ENCODE data around the gene HOXB5.

Gene HOXB5

DNA sequence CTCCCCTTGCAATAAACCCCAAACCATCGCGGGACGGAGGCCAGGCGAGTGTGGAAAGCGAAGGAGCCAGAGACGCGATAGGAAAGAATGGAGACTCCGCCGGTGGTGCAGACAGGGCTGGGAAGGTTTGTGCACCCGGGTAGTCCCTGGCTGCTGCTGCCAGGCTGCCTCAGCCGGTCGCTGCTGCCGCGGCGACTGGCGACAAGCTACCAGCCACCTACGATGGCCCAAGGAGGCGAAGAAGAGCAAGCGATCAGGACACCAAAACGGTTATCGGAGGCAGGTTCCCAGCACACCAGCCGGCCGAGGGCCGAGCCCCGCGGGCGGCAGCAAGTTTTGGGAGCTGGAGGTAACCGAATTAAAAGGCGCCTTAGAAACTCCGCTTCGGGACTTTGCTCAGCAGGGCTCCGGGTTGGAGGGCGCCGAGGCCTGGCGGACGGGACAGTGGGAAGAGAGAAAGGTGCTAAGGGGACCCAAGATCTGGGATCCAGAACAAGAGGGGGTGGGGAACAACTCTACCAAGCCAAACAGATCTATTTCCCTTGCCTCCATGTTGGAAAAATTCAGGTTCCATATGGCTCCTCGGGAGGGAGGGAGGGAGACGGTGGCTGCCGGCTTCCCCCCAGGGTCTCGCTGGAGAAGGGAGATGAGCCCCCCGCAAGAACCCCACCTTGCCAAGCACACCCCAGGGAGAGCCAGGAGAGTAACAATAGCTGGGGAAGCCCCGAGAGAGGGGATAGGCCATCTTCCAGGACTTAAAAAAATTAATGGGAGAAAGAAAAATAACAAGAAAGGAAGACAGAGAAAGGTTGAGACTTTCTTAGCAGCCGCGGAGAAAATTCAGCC, 38.9 kb downstream of the HOXB5 start:
- peak overlapping the region; percentile 72 for H3K27ac ChIP-seq (ENCODE audit: low read depth, low read length, severe bottlenecking)
- WGBS, 2 experiments (ENCODE audit: insufficient coverage in 2 of 2) = 2 to 4% methylated on average over 29 to 37 of the region's 44 CpGs

DNA sequence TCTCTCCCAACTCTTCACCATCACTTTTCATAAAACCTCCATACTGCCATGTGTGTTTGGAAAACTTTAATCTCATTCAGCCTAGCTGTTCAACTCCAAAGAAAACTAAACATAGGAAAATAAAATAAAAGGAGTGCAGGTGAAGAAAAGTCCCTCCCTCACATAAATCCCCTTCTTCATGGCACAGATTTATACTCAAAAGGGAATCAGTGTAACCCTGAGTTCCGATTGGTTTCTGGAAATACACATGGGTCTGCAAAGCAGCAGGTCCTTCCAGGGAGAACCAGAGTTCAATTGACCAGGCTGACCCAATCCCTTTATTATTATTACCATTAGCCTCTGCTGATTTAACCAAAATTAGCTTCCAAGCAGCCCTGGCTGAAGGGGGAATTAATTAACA, 39.8 kb downstream of the HOXB5 start:
- H3K4me3 ChIP-seq (ENCODE audit: extremely low read depth, insufficient read depth, low read length, poor library complexity, severe bottlenecking) = peak overlapping the region; percentile 18
- no peaks in the 10 kb centered on the region for H3K9me3 ChIP-seq (ENCODE audit: control insufficient read depth, low read length)
- WGBS, 2 experiments (ENCODE audit: insufficient coverage in 2 of 2) = 18 to 29% methylated on average over 1 of the region's 1 CpG
- H3K36me3 ChIP-seq (ENCODE audit: control insufficient read depth, insufficient read depth, low read length) = peaks cover 13% of the 10 kb centered on the region
- H3K4me1 ChIP-seq (ENCODE audit: control insufficient read depth, insufficient read depth, low read length, poor library complexity, severe bottlenecking) = peaks cover 46% of the 10 kb centered on the region
- peak overlapping the region; percentile 17 for H3K27ac ChIP-seq (ENCODE audit: low read depth, low read length, severe bottlenecking)

More for the DNA sequence above, 38.9 kb downstream of the HOXB5 start:
- no peaks in the 10 kb centered on the region for H3K9me3 ChIP-seq (ENCODE audit: control insufficient read depth, low read length)
- peaks cover 13% of the 10 kb centered on the region for H3K36me3 ChIP-seq (ENCODE audit: control insufficient read depth, insufficient read depth, low read length)
- H3K4me1 ChIP-seq (ENCODE audit: control insufficient read depth, insufficient read depth, low read length, poor library complexity, severe bottlenecking) = peaks cover 46% of the 10 kb centered on the region
- H3K4me3 ChIP-seq (ENCODE audit: extremely low read depth, insufficient read depth, low read length, poor library complexity, severe bottlenecking) = peak overlapping the region; percentile 43

GRCh38 chr17:48553190-48553547, 40.4 kb downstream of the HOXB5 start:
- peak overlapping the region; percentile 63 for H3K27ac ChIP-seq (ENCODE audit: low read depth, low read length, severe bottlenecking)
- H3K9me3 ChIP-seq (ENCODE audit: control insufficient read depth, low read length) = no peaks in the 10 kb centered on the region
- peaks cover 48% of the 10 kb centered on the region for H3K4me1 ChIP-seq (ENCODE audit: control insufficient read depth, insufficient read depth, low read length, poor library complexity, severe bottlenecking)
- H3K4me3 ChIP-seq (ENCODE audit: extremely low read depth, insufficient read depth, low read length, poor library complexity, severe bottlenecking) = no peak overlapping the region
- 21 to 35% methylated on average over 4 to 5 of the region's 5 CpGs for WGBS, 2 experiments (ENCODE audit: insufficient coverage in 2 of 2)
- peaks cover 13% of the 10 kb centered on the region for H3K36me3 ChIP-seq (ENCODE audit: control insufficient read depth, insufficient read depth, low read length)

DNA sequence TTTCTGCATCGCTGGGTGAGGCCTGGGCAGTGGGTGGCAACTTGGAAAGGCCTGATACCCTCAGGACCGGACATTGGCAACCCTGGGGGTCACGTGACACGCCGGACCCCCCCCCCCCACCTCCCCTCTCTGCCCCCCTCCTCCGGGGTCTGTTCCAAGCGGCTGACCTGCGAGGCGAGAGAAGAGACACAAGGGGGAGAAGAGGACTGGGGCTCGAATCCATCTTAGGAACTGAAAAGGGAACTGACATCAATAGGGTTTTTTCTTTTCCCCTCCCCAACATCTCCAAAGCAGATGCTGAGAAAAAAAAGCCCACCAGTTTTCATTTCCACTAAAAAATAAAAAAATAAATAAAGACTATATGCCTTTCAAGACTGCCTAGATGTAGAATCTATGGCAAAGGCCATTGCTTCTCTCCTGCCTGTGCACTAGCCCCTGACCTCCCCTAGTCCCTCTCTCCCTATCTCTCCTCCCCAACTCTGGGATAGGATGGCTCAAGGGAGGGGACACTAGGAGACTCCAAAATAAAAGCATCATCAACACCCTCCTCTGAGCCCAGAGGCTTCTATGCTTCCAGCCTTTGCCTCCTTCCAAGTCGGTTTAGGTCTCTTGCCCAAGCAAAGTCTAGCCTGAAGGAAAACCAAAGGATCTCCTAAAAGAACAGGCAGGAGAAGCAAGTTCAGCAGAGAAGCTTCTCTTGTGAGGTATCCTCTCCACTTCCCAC, 41.0 kb downstream of the HOXB5 start:
- Histone ChIP-seq H3K9me3 (ENCODE audit: control insufficient read depth, low read length) (no peaks in the 10 kb centered on the region), H3K4me3 (ENCODE audit: extremely low read depth, insufficient read depth, low read length, poor library complexity, severe bottlenecking) (peak overlapping the region; percentile 2), H3K4me1 (ENCODE audit: control insufficient read depth, insufficient read depth, low read length, poor library complexity, severe bottlenecking) (peaks cover 52% of the 10 kb centered on the region), H3K36me3 (ENCODE audit: control insufficient read depth, insufficient read depth, low read length) (peaks cover 13% of the 10 kb centered on the region), H3K27ac (ENCODE audit: low read depth, low read length, severe bottlenecking) (peak overlapping the region; percentile 73)
- WGBS, 2 experiments (ENCODE audit: insufficient coverage in 2 of 2) = 0 to 13% methylated on average over 1 to 2 of the region's 11 CpGs

- Histone ChIP-seq H3K9me3 (ENCODE audit: control insufficient read depth, low read length) (no peaks in the 10 kb centered on the region), H3K4me1 (ENCODE audit: control insufficient read depth, insufficient read depth, low read length, poor library complexity, severe bottlenecking) (peaks cover 52% of the 10 kb centered on the region), H3K36me3 (ENCODE audit: control insufficient read depth, insufficient read depth, low read length) (peaks cover 13% of the 10 kb centered on the region), H3K27ac (ENCODE audit: low read depth, low read length, severe bottlenecking) (peak overlapping the region; percentile 73), H3K4me3 (ENCODE audit: extremely low read depth, insufficient read depth, low read length, poor library complexity, severe bottlenecking) (peak overlapping the region; percentile 2)
- WGBS, 2 experiments (ENCODE audit: insufficient coverage in 2 of 2) = 20% methylated on average over 25 to 44 of the region's 47 CpGs
Measured at GRCh38 chr17:48551596-48552465, 41.7 kb downstream of the HOXB5 start.

- Histone ChIP-seq H3K4me1 (ENCODE audit: control insufficient read depth, insufficient read depth, low read length, poor library complexity, severe bottlenecking) (peaks cover 54% of the 10 kb centered on the region), H3K27ac (ENCODE audit: low read depth, low read length, severe bottlenecking) (peak overlapping the region; percentile 73), H3K9me3 (ENCODE audit: control insufficient read depth, low read length) (no peaks in the 10 kb centered on the region), H3K36me3 (ENCODE audit: control insufficient read depth, insufficient read depth, low read length) (peaks cover 13% of the 10 kb centered on the region), H3K4me3 (ENCODE audit: extremely low read depth, insufficient read depth, low read length, poor library complexity, severe bottlenecking) (no peak overlapping the region)
- 18 to 21% methylated on average over 8 to 10 of the region's 19 CpGs for WGBS, 2 experiments (ENCODE audit: insufficient coverage in 2 of 2)
Measured at GRCh38 chr17:48551214-48551555, 42.4 kb downstream of the HOXB5 start.

- H3K4me3 ChIP-seq (ENCODE audit: extremely low read depth, insufficient read depth, low read length, poor library complexity, severe bottlenecking) = peak overlapping the region; percentile 16
- H3K4me1 ChIP-seq (ENCODE audit: control insufficient read depth, insufficient read depth, low read length, poor library complexity, severe bottlenecking) = peaks cover 54% of the 10 kb centered on the region
- H3K36me3 ChIP-seq (ENCODE audit: control insufficient read depth, insufficient read depth, low read length) = peaks cover 13% of the 10 kb centered on the region
- peak overlapping the region; percentile 73 for H3K27ac ChIP-seq (ENCODE audit: low read depth, low read length, severe bottlenecking)
- 8 to 11% methylated on average over 28 to 42 of the region's 70 CpGs for WGBS, 2 experiments (ENCODE audit: insufficient coverage in 2 of 2)
- no peaks in the 10 kb centered on the region for H3K9me3 ChIP-seq (ENCODE audit: control insufficient read depth, low read length)
Measured at GRCh38 chr17:48550502-48551213, 42.9 kb downstream of the HOXB5 start.

DNA sequence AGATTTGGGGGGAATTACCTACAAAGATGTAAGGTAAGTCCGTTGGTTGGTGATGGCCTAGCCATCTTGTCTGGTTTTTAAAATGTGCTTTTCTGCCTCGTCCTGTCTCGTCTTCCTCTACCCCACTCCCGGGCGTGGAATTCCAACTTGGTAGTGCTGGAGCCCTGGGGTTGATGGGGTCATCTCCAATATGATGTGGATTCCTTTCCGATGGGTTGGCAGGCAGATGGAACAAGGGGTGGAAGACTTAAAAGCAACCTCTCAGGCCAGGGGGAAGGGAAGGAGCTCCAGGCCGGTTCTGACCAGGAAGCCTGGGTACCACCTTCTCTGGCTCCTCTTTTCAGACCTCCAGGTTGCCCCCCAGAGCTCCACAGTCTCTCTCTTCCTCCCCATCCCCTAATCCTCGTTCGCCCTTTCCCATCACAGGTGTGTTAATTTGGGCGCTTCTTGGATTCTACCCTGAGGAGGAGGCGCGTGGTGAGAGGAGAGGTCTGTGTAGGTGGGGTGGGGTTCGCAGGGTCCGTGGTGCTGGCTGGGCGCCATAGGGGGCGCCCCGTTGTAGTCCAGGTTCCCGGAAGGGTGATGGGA, 43.6 kb downstream of the HOXB5 start:
- H3K36me3 ChIP-seq (ENCODE audit: control insufficient read depth, insufficient read depth, low read length) = peaks cover 13% of the 10 kb centered on the region
- peaks cover 61% of the 10 kb centered on the region for H3K4me1 ChIP-seq (ENCODE audit: control insufficient read depth, insufficient read depth, low read length, poor library complexity, severe bottlenecking)
- 25 to 35% methylated on average over 3 to 6 of the region's 18 CpGs for WGBS, 2 experiments (ENCODE audit: insufficient coverage in 2 of 2)
- no peaks in the 10 kb centered on the region for H3K9me3 ChIP-seq (ENCODE audit: control insufficient read depth, low read length)
- H3K27ac ChIP-seq (ENCODE audit: low read depth, low read length, severe bottlenecking) = peak overlapping the region; percentile 73
- H3K4me3 ChIP-seq (ENCODE audit: extremely low read depth, insufficient read depth, low read length, poor library complexity, severe bottlenecking) = no peak overlapping the region

- WGBS, 2 experiments (ENCODE audit: insufficient coverage in 2 of 2) = 20% methylated on average over 2 of the region's 3 CpGs; no CpG with 5 or more reads in 1 of the 2 experiments
- peak overlapping the region; percentile 11 for H3K27ac ChIP-seq (ENCODE audit: low read depth, low read length, severe bottlenecking)
- H3K36me3 ChIP-seq (ENCODE audit: control insufficient read depth, insufficient read depth, low read length) = peaks cover 13% of the 10 kb centered on the region
- no peak overlapping the region for H3K4me3 ChIP-seq (ENCODE audit: extremely low read depth, insufficient read depth, low read length, poor library complexity, severe bottlenecking)
- H3K4me1 ChIP-seq (ENCODE audit: control insufficient read depth, insufficient read depth, low read length, poor library complexity, severe bottlenecking) = peaks cover 64% of the 10 kb centered on the region
- H3K9me3 ChIP-seq (ENCODE audit: control insufficient read depth, low read length) = no peaks in the 10 kb centered on the region
Measured at GRCh38 chr17:48549281-48549630, 44.3 kb downstream of the HOXB5 start.
